BE2C (cell line): Measurements from ENCODE around the gene EML4.
"Not testable (repeated sequence)": the region's sequence is repeated elsewhere in the genome, so short reads cannot be mapped to it uniquely, and the experiment has no call there.

Source experiments
- DNase-seq: peaks from one replicate; pipeline ENCODE4 v3.0.0-alpha.2; 2020
- H3K27me3 ChIP-seq: fragments of 250-450 bp; sonication (Bioruptor Pico); 2 replicates; pipeline ENCODE4 v1.5.1; 2020; ENCODE audit warnings: mild to moderate bottlenecking
- H3K36me3 ChIP-seq: fragments of 250-450 bp; sonication (Bioruptor Pico); 2 replicates; pipeline ENCODE4 v1.5.1; 2020; ENCODE audit warnings: mild to moderate bottlenecking
- H3K4me1 ChIP-seq: fragments of 250-450 bp; sonication (Bioruptor Pico); 2 replicates; pipeline ENCODE4 v1.5.1; 2020
- H3K4me3 ChIP-seq: 2 replicates; pipeline ENCODE4 v1.5.1; 2011; ENCODE audit warnings: low read depth, low read length
- H3K9me3 ChIP-seq: fragments of 250-450 bp; sonication (Bioruptor Pico); 2 replicates; pipeline ENCODE4 v1.5.1; 2020
- TF ChIP-seq, protein P1 (sequence below): IDR thresholded peaks from 2 replicates; pipeline ENCODE4 v1.5.1; 2012; ENCODE audit warnings: mild to moderate bottlenecking, low read depth, low read length

The EML4 gene

GRCh38 chr2:42371611-42372473, 202.7 kb downstream of the EML4 start:
- no peaks in the 10 kb centered on the region for H3K9me3 ChIP-seq
- H3K4me1 ChIP-seq = peaks cover 27% of the 10 kb centered on the region
- H3K27me3 ChIP-seq = no peaks in the 10 kb centered on the region
- no peak overlapping the region for H3K4me3 ChIP-seq
- TF ChIP-seq, protein P1, sequence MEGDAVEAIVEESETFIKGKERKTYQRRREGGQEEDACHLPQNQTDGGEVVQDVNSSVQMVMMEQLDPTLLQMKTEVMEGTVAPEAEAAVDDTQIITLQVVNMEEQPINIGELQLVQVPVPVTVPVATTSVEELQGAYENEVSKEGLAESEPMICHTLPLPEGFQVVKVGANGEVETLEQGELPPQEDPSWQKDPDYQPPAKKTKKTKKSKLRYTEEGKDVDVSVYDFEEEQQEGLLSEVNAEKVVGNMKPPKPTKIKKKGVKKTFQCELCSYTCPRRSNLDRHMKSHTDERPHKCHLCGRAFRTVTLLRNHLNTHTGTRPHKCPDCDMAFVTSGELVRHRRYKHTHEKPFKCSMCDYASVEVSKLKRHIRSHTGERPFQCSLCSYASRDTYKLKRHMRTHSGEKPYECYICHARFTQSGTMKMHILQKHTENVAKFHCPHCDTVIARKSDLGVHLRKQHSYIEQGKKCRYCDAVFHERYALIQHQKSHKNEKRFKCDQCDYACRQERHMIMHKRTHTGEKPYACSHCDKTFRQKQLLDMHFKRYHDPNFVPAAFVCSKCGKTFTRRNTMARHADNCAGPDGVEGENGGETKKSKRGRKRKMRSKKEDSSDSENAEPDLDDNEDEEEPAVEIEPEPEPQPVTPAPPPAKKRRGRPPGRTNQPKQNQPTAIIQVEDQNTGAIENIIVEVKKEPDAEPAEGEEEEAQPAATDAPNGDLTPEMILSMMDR = 0 out of 2 replicates have a peak, but pooled peaks have one; percentile 16
- DNase-seq = peak; percentile 91
- H3K36me3 ChIP-seq = no peaks in the 10 kb centered on the region

DNA sequence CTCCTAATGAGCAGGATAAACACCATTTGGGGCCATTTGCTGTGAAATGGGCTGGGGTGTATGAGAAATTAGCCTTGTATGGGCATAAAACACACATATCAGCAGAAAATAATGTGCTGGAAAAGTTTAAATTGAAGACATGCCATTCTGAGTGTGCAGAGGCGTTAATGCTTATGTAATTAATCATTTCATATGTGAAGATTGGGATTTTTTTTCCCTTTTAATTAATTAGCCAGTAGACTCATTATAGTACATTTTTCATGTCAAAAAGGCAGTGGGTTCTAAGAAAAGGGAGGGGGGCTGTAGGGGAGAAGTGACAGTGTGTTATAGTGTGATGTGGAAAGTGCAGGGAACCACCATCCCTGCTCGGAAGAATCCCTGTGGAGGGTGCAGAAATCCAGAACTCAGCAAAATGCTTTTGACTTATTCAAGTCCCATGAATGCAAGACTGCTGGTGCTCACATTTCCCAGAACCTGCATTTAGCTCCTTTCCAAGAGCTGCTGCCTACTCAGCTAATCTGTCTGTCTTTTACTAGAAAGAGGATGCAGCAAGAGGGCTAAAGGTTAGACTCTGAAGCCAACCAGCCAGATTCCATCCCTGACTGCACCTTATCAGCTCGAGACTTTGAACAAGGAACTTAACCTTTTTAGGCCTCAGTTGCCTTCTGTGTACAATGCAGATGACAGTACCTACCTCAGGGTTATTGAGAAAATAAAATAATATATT, 203.5 kb downstream of the EML4 start:
- Histone ChIP-seq H3K36me3 (no peaks in the 10 kb centered on the region), H3K9me3 (no peaks in the 10 kb centered on the region), H3K27me3 (no peaks in the 10 kb centered on the region), H3K4me3 (no peak overlapping the region), H3K4me1 (peaks cover 27% of the 10 kb centered on the region)
- TF ChIP-seq, protein P1 = no peak
- DNase-seq = no peak

DNA sequence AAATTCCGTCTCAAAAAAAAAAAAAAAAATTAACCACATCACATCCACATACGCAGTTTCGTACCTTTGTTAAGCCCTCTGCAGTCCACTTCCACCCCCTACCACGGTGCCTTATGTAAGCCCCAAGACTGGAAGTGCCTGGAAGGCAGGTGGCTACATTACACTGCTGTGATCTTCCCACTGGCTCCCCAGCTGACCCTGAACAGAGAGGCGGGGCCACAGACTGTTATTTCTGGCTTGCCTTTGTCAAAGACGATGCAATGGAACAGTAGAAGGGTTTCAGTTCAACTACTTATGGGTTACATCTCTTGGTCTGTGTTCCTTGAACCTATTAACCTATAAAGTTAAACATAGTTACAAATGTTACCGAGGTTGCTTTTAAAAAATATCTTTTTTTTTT, 207.6 kb downstream of the EML4 start:
- Histone ChIP-seq H3K9me3 (no peaks in the 10 kb centered on the region), H3K4me1 (peaks cover 14% of the 10 kb centered on the region), H3K4me3 (no peak overlapping the region), H3K36me3 (no peaks in the 10 kb centered on the region), H3K27me3 (no peaks in the 10 kb centered on the region)
- no peak for DNase-seq
- TF ChIP-seq, protein P1 = no peak

DNA sequence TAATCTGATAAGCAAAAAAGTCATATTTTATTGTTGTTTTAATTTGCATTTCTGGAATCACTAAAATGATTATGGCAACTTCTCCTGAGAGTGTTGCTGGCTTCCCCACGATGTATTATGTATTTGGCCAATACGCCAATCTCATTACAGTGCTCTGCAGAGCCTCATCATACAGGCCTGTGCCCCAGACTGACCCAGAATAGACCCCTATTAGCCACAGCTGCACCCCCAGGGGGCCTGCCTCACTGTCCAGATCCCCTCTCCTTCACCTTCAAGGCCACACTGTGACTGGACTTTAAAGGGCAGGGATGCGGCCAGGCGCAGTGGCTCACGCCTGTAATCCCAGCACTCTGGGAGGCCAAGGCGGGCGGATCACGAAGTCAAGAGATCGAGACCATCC, 209.3 kb downstream of the EML4 start:
- H3K36me3 ChIP-seq = no peaks in the 10 kb centered on the region
- peaks cover 11% of the 10 kb centered on the region for H3K4me1 ChIP-seq
- H3K27me3 ChIP-seq = no peaks in the 10 kb centered on the region
- H3K9me3 ChIP-seq = no peaks in the 10 kb centered on the region
- TF ChIP-seq, protein P1 = no peak
- DNase-seq = no peak
- no peak overlapping the region for H3K4me3 ChIP-seq

DNA sequence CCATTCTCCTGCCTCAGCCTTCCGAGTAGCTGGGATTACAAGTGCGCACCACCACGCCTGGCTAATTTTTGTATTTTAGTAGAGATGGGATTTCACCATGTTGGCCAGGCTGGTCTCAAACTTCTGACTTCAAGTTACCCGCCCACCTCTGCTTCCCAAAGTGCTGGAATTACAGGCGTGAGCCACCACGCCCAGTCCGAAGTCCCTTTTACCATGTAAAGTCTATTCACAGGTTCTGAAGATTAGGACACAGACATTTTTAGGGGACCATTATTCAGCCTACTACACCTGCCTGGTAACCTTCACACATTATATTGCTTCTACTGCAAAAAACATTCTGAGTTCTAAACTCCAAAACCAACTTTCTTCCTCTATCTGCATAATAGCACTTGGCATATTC, 210.9 kb downstream of the EML4 start:
- DNase-seq, H3K9me3 ChIP-seq, H3K27me3 ChIP-seq, H3K4me3 ChIP-seq, H3K36me3 ChIP-seq: not testable (repeated sequence)
- peaks cover 11% of the 10 kb centered on the region for H3K4me1 ChIP-seq

GRCh38 chr2:42382144-42382543, 213.0 kb downstream of the EML4 start:
- Histone ChIP-seq H3K4me1 (peaks cover 6% of the 10 kb centered on the region), H3K4me3 (no peak overlapping the region), H3K36me3 (no peaks in the 10 kb centered on the region), H3K9me3 (no peaks in the 10 kb centered on the region), H3K27me3 (no peaks in the 10 kb centered on the region)
- DNase-seq = no peak
- TF ChIP-seq, protein P1 = no peak
